ENCODE results near the gene INPP4B. TPM values are rescaled to one million over a fixed set of nuclear protein-coding genes. Genes with fewer than 3 reads are reported as not detected.
"Not testable (repeated sequence)": the region's sequence is repeated elsewhere in the genome, so short reads cannot be mapped to it uniquely, and the experiment has no call there.

INPP4B gene
- total RNA-seq, 1 experiment from 2014 or later = 28.3 TPM

DNA sequence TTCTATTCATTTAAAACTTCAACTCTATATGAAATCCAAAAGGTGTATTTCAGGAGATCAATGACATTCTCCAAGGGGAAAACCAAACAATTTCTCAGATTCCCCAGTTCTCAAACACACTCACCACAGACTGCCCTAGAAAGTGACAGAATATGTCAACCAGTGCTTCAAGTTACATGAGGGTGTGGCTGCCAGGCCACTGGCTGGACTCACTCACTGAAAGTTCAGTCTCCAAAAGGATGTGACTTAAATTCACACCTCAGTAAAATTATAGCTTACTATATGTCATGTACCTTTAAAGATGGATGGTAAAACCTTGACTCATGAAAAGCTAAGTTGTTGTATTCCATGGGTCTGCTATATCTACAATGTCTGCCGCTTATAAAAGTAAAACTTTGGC, 7.3 kb downstream of the INPP4B start:
- DNase-seq (ENCODE audit: low read depth) = no peak
- in situ Hi-C loops (cut with HindIII; ENCODE audit: low pct_unique_long_range_greater_than_20kb, low sequenced_read_pairs) = no loop called here

DNA sequence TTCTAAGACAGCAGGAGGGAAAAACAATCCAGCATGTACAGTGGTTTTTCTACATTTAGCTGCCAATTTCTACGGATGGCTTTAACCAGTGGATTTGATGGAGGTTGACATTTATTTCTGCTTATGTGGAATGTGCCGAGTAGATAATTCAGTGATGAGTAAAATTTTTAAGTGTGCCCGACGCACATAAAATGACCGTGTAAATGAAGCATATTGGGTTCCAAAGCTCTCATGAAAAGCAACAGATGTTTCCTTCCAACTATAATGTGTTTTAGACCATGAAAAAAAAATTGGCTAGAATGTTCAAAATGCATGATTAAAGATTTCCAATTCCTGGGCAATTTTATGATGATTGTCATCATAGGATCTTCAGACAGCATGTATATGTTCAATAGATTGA, 14.1 kb downstream of the INPP4B start:
- in situ Hi-C loops (cut with HindIII; ENCODE audit: low pct_unique_long_range_greater_than_20kb, low sequenced_read_pairs) = no loop called here
- no peak for DNase-seq (ENCODE audit: low read depth)

DNA sequence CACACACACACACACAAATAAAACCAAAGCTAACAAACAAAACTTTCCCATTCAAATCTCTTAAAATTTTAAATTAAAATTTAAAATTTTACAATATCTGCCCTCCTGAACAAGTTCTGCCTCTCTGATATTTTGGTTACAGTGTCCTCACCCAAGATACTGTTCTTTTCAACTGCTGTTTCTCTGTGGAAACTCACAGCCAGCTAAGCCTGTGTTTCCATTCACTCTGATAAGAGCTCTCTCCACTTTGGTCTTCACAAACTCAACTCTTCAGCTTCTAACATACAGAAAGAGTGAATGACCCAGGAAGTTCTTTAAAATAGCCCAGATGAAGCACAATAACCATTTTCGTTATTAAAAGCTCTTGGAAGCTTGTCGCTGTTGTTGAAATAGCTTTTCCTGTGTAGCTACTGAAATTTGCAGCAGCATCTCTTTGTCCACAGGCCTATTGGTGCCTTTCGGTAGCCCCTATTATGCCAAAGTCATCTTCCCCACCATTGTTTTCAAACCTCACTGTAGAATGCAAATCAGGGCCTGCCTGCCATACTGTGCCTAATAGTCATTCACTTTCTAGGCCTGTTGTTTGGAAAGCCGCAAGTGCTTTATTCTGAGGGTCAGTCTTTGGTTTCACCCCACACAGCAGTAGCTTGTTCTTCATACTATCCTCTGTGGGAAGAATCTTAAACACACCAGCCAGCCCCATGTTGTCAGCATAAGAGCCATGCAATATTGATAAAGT, 19.4 kb downstream of the INPP4B start:
- DNase-seq (ENCODE audit: low read depth) = no peak
- in situ Hi-C loops (cut with HindIII; ENCODE audit: low pct_unique_long_range_greater_than_20kb, low sequenced_read_pairs) = no loop called here

DNA sequence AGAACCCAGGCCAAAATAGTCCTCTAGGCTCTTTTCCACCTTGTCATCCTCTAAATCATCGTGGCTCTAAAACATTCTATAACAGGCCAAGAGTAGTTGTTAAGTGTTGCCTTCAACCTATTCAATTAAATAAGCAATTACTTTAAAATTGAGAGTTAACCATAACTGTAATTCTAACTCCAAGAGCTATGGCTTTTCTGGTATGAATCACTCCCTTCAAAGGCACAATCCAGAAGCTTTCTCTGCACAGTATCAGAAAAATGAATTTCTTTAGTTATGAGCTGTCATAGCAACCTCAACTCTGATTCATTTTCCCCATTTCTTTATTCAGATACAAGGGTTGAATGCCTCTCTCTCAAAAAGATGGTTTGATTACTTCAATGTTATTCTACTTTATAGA, 21.7 kb downstream of the INPP4B start:
- in situ Hi-C loops (cut with HindIII; ENCODE audit: low pct_unique_long_range_greater_than_20kb, low sequenced_read_pairs) = no loop called here
- no peak for DNase-seq (ENCODE audit: low read depth)

DNA sequence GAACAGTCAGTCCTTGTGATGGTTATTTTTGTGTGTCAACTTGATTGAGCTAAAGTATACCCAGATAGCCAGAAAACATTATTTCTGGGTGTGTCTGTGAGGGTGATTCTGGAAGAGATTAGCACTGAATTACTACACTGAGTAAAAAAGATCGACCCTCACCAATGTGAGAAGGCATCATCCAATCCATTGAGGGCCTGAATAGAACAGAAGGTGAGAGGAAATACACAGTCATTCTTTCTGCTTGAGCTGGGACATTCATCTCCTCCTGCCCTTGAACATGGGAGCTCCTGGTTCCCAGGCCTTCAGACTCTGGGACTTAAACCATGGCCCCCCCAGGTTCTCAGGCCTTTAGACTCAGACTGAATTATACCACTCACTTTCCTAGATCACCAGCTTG, 22.3 kb downstream of the INPP4B start:
- DNase-seq (ENCODE audit: low read depth) = no peak
- in situ Hi-C loops (cut with HindIII; ENCODE audit: low pct_unique_long_range_greater_than_20kb, low sequenced_read_pairs) = no loop called here

DNA sequence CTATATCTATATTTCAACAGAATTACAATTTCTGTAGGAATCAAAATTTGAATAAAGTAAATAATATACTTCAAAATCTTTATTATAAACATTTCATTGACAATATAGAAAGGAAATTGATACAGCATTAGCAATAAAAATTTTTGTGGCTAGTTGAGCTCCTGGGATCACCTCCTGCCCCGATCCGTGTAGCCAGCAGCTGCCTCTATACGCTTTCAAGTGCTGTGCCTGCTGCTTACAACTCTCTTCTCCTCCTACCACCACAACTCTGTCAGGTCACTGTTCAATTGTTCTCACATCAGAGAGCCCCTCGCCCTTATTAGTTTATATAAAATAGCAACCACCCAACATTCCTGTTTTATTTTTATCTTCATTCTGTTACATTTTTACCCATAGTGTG, 27.6 kb downstream of the INPP4B start:
- DNase-seq (ENCODE audit: low read depth) = no peak
- in situ Hi-C loops (cut with HindIII; ENCODE audit: low pct_unique_long_range_greater_than_20kb, low sequenced_read_pairs) = no loop called here

DNA sequence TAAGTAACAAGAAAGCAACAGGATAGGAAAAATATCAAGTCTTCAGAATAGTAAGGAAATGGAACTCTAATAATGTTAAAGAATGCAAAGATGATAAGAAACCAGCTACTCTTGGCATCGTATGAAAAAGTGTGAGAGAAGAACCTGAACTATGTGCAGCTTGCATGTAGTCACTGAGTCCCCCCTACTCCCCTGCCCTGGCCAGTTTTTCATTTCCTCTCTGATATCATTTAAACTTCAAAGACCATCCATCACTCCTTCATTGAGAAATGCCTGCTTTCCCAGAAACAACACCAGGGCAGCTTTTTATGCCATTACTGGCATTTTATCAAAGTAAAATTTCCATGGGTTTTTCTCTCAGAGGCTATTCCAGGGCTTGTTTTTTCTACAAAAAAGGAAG, 28.1 kb downstream of the INPP4B start:
- peak; percentile 18 for DNase-seq (ENCODE audit: low read depth)
- in situ Hi-C loops (cut with HindIII; ENCODE audit: low pct_unique_long_range_greater_than_20kb, low sequenced_read_pairs) = no loop called here

DNA sequence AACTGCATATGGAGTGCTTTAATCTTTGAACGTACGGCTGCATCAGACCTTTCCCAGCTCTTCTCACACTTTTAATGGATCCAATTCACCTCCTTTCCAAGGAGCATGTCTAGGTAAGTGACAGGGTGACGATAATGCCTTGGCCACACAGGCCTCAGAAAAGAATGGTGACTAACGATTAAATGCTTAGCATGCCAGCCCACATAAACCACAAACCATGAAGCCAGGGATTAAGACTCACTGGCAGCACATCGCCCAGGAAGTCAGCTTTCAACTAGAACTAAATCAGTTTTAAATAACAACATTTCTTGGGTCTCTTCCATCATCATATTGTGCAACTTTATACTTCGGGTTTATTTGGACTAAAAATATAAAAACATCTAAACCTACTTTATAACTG, 28.7 kb downstream of the INPP4B start:
- in situ Hi-C loops (cut with HindIII; ENCODE audit: low pct_unique_long_range_greater_than_20kb, low sequenced_read_pairs) = no loop called here
- peak; percentile 76 for DNase-seq (ENCODE audit: low read depth)

DNA sequence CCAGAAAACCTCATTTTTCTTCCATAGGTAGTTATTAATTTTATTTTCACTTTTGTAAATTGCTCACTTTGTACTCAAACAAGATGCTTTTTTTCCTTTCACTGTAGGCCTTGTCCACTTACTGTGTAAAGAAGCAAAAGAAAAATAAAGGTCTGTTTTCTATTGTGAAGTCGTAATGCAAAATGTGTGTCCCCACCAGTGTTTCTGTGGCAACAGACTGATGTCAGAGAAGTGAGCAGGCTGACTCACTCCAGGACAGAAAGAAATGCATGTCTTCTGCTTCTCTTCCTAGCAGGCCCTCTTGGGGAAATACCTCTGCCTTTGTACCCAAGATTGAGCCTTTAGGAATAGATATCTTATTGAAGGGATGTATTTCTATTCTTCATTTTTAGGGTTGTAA, 30.3 kb downstream of the INPP4B start:
- in situ Hi-C loops (cut with HindIII; ENCODE audit: low pct_unique_long_range_greater_than_20kb, low sequenced_read_pairs) = no loop called here
- peak; percentile 63 for DNase-seq (ENCODE audit: low read depth)

DNA sequence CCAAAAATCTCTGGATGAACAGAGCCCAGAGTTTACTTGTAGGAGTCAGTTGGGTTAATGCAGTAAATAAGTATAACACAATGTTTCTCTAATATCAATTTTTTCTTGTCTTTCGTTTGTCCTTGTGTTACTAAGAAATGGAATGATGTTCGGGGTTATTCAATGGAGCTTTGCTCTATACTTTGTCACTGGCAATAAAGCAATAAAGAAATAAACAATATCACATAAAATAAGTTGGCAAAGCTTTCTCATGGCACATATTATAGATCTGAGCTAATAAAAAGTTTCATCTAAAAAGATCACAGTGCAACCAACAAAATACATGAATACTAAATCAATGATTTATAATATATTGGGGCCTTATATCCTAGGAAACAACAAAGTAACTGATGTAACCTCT, 32.7 kb downstream of the INPP4B start:
- in situ Hi-C loops (cut with HindIII; ENCODE audit: low pct_unique_long_range_greater_than_20kb, low sequenced_read_pairs) = no loop called here
- DNase-seq (ENCODE audit: low read depth) = no peak

DNA sequence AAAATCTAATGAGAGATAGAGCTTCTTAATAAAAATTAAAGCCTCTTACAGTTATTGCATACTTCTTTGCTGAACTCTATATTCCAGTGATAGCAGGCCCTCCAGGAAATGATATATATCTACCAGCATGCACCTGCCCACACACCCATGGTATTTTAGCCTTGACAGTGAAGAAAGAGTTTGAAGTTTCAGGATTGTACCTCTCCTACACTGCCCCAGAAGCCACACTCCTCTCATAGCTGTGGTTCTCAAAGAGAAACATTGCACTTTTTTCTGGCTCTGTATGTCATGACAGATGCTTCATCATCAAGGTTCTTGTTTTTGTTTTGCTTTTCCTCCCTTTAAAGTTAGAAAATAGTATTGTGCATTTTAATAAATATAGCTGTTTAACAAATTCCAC, 34.0 kb downstream of the INPP4B start:
- no peak for DNase-seq (ENCODE audit: low read depth)
- in situ Hi-C loops (cut with HindIII; ENCODE audit: low pct_unique_long_range_greater_than_20kb, low sequenced_read_pairs) = no loop called here

DNA sequence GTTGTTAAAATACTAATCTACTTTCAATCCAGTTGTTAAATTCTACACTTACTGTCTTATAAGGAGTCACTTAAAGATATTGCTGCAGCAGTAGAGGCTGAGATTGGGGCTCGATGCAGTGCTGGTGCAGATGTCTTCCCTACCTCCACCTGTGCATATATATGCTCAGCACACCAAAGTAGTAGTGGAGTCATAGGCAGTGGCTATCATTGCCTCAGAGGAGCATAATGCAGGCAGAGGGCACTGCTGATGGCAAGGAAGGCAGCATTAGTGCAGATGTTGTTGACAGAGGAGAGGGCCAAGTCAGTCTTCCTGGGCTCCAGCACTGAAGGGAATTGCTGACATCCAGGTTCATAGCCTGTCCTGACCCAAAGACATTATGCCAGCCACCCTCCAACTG, 35.1 kb downstream of the INPP4B start:
- no peak for DNase-seq (ENCODE audit: low read depth)
- in situ Hi-C loops (cut with HindIII; ENCODE audit: low pct_unique_long_range_greater_than_20kb, low sequenced_read_pairs) = no loop called here

DNA sequence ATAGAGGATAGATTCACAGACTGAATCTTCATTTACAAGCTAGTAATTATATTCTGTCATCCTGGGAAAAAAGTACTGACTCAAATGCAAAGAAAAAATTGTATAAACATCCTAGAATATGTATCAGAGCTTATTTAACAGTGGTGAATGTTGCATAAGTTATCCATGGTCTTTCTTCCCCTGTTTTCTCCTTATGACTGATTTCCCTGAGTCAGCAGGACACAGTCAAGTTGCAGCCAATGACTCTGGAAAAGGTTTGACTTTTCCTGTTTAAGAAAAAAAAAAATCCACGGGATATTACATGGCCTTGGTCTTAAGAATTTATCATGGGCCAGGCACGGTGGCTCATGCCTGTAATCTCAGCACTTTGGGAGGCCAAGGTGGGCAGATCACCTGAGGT, 36.5 kb downstream of the INPP4B start:
- no peak for DNase-seq (ENCODE audit: low read depth)
- in situ Hi-C loops (cut with HindIII; ENCODE audit: low pct_unique_long_range_greater_than_20kb, low sequenced_read_pairs) = no loop called here

DNA sequence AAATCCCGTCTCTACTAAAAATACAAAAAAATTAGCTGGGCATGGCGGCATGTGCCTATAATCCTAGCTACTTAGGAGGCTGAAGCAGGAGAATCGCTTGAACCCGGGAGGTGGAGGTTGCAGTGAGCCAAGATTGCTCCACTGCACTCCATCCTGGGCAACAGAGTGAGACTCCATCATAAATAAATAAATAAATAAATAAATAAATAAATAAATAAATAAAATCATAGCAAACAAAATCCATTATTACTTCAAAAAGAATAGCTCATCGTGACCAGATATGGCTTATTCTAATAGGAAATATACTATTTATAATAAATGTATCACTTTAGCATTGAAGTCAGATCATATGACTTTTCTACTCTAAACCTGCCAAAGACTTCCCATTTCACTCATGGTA, 42.2 kb downstream of the INPP4B start:
- in situ Hi-C loops (cut with HindIII; ENCODE audit: low pct_unique_long_range_greater_than_20kb, low sequenced_read_pairs) = not testable (repeated sequence)

DNA sequence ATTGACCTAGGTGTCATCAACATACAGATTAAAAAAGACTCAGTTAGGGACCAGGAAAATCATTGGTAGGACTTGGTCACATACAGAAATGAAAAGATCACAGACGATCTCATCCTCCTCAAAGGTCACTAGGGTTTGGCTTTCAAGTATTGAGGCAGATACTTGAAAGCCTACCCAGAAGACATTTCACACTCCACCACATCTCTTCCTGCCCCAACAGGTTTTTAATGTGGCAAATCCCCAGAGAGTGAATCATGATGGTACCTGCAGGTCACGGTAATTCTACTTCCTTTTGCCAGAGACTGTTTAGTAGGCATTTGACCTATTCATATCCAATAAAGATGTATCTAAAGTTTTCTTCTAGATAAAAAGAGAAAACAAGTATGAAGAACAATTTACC, 44.1 kb downstream of the INPP4B start:
- DNase-seq (ENCODE audit: low read depth) = no peak

More for the DNA sequence above, 42.2 kb downstream of the INPP4B start:
- not testable (repeated sequence) for DNase-seq (ENCODE audit: low read depth)

DNA sequence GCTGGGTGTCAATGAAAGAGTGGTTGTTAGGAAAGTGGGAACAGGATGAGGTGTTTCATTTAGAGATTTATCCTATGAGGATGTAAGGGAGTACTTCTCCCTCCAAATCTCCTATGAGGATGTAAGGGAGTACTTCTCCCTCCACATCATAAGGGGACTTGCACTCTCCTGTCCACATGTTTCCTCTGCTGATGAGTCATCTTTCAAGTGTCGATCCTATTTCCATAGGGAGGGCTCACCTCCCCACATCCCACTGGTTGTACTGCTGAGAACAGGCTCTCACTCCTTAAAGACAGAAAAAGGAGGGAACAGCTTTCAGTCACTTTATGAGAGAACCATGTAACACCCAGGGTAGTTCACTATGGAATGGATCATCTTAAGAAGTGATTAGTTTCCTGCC, 65.0 kb downstream of the INPP4B start:
- in situ Hi-C loops (cut with HindIII; ENCODE audit: low pct_unique_long_range_greater_than_20kb, low sequenced_read_pairs) = no loop called here
- DNase-seq (ENCODE audit: low read depth) = no peak

More for the DNA sequence above, 44.1 kb downstream of the INPP4B start:
- in situ Hi-C loops (cut with HindIII; ENCODE audit: low pct_unique_long_range_greater_than_20kb, low sequenced_read_pairs) = no loop called here

DNA sequence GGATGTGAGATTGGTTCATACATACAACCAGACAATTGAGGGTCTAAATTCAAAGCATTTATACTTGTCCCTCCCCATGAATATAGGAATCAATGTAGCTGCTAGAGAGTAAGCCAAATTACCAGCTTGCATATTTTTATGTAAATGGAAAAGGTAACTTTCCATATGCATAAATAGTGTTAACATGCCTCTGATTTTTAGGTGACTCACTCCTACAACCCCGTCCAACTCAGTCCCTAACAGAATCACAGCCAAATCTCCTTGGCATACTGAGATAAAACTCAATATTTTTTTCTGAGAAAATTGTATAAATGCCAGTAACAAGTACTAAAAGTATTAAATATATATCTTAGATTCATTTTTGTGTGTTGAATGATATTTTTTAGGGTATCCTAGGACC, 67.2 kb downstream of the INPP4B start:
- DNase-seq (ENCODE audit: low read depth) = no peak
- in situ Hi-C loops (cut with HindIII; ENCODE audit: low pct_unique_long_range_greater_than_20kb, low sequenced_read_pairs) = no loop called here

DNA sequence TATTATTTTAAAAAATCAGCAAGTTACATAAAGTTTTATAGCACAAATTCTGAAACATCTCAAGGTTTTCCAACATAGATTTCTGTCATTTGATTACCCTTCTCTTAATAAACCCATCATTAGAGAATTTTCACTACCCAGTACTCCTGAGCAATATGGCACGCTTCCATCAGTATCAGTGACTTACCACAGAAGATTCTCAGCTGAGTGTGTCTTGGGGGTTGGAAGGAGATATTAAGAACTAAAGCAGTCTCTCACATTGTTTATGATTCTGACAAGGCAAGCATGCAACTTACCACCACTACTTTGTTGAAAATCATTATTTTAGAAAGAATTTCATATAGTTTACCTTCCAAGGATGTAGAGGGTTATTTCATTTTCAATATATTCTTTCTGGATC, 67.7 kb downstream of the INPP4B start:
- no peak for DNase-seq (ENCODE audit: low read depth)
- in situ Hi-C loops (cut with HindIII; ENCODE audit: low pct_unique_long_range_greater_than_20kb, low sequenced_read_pairs) = no loop called here

DNA sequence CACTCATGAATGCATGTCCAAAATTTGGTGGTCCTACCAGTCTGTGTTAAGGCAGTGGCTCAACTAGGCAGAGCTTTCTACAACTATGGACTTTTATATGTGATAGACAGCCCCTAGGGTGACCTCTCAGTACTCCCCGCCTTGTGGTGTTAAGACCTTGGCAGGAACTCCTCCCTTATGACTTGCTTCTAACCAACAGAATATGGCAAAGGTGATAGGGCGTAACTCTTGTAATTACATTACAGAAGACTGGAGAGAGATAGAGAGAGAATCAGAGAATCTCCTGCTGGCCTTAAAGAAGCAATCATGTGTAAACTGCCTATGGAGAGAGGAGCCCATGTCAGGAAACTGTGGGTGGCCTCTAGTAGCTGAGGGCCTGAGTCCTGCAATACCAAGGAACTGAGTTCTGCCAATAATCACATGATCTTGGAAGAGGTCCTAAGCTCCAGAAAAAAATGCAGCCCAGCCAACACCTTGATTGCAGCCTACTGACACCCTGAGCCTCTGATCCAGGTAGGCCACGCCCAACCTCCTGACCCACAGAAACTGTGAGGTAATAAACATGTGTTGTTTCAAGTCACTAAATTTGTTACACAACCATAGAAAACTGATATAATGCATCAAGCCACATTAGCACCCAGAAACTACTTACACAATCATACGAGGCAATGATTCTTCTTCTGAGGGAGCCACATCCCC, 68.9 kb downstream of the INPP4B start:
- in situ Hi-C loops (cut with HindIII; ENCODE audit: low pct_unique_long_range_greater_than_20kb, low sequenced_read_pairs) = no loop called here
- DNase-seq (ENCODE audit: low read depth) = no peak

DNA sequence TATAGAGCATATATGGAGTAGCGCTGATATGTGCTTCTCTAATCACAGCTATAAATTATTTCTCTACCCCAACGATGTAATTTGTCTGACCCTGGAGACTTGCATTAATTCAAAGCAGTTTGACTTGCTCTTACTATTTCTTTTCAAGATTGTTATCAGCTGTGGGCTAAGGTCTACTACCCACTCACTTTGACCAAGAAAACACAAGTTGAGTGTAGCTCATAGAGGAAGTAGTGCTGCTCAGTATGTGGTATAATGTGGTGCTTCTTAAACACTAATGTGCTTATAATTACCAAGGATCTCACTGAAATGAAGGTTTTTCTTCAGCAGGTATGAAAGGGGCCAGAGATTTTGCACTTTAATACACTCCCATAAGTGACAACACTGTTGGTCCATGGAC, 70.1 kb downstream of the INPP4B start:
- in situ Hi-C loops (cut with HindIII; ENCODE audit: low pct_unique_long_range_greater_than_20kb, low sequenced_read_pairs) = no loop called here
- no peak for DNase-seq (ENCODE audit: low read depth)

Measured in Caki2 (cell line).